GM12891 (cell line): Measurements from ENCODE around the gene TPST1.

Source experiments
- POLR2A ChIP-seq: IDR thresholded peaks from 2 replicates; pipeline ENCODE4 v1.6.1; 2011; ENCODE audit warnings: low read depth, low read length, control low read depth
- POU2F2 ChIP-seq: IDR thresholded peaks from 2 replicates; pipeline ENCODE4 v1.6.1; 2011; ENCODE audit warnings: low read depth, mild to moderate bottlenecking, control low read depth, low read length, moderate library complexity

GRCh38 chr7:66376264-66376945 lies 171.3 kb downstream of the TPST1 start:
- TF ChIP-seq POU2F2 (no peak), POLR2A (no peak)
